Hair follicle dermal papilla cell (primary cell): ENCODE measurements around the gene ZNF546. TPM values are rescaled to one million over a fixed set of nuclear protein-coding genes. Genes with fewer than 3 reads are reported as not detected.

Experiments
- total RNA-seq: library from RNA; depleted of rRNA; stranded (reverse); fragments of >200 nt; gene quantifications from 2 replicates; pipeline ENCODE4 v1.2.3, GENCODE V29; 2012

Gene ZNF546
- total RNA-seq: 3.0 and 4.7 TPM in 2 replicates

DNA sequence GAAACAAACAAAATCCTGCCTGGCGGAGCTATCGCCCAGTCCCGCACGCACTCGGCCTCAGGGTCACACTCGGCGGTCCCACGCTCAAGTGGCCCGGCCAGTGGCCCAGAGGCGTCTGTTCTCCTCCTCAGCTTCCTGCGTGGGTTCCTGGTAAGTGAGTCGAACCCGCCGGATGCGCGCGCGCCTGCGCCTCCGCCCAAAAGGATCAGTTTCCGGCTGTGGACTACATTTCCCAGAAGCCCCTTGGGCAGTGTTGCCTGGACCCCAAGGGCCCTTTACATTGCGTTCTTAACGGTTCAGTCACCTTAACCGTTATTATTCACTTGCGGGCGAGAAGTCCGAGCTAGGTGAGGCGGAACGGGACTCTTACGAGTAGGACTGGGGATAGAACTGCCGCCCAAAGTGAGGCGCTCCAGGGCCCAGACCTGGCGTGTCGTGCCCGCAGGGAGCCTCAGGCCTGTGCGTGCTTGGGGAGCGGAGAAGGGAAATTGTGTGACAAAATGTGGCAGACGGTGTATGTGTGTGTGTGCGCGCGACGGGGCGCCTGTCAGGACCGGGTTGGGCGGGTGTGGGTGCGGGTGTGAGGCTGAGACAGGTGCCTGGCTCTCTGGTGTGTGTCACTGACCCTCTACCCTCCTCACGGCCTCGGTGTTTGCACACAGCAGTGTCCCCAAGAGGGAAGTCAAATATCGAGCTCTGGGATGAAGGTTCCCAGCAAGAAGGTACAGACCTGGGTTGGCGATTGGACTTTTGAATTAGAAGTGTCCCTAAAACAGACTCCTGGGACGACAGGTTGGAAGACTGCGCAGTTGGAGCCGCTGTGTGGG lies at the start of gene ZNF546:
Gene ZNF546 (plus strand): TSS at position 250 of the 827 bp plus-strand sequence. CDS start 1,267 bp downstream, outside the sequence.

DNA sequence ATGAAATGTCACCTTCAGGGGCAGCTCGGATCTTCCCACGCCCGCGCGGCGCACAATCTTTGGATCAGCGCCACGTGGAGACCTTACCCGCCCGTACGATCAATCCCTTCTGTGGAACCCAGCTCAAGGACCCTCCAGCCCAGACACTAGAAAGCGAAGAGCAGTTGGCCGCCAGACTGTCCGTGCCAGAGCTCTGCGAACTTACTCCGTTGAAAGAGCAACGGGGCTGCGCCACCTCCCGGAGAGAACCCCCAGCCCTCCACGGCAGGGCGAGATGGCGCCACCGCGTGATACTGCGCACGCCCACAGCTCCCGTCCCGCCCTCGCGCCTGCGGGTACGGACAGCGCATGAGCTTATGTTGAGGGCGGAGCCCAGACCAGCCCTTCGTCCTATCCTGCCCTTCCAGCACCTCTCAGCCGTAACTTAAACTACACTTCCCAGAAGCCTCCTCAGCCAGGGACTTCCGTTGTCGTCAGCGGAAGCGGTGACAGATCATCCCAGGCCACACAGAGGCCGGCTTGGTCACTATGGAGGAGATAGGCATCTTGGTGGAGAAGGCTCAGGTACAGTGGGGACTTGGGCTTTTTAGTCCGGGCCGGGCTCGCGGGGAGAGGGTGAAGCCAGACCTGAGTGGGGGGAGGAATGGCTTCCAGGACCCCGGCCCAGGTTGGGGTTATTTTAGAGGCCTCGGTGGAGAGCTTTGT lies 26.0 kb upstream of the ZNF546 start, which contains the start of gene PSMC4:
Gene PSMC4 (plus strand): TSS at position 491 of the 705 bp plus-strand sequence. CDS start 38 bp downstream, at position 529.

DNA sequence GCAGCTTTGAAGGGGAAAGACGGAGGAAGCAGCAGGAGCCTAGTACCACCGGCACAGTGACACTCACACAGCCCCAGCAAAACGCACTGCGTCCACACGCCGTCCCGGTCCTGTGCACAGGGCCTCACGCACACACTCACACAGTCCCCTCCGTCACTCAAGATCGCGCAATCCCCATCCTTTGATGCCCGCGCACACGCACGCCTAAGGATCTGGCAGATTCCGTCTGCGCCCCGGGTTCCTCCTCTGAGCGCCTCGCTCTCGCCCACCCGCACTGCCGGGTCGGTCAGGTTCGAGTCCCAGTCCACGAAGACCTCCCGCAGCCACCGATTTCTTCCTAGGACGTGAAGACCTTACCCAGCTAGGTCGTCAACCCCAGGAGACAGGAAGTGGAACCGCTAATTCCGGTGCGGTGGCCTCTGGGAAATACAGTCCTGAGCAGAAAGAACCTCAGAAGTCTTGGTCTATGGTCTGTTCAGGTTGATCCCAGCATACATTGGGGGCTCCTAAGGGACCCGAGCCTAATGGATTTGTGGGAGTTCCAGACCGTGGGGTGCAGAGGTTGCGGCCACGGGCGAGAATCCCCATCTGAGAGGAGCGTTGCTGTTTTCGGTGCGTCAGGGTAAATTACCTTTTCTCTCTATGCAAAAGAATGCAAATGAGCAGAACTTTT lies 59.1 kb downstream of the ZNF546 start, which contains the start of gene ZNF780B:
Gene ZNF780B (minus strand): TSS at position 400 of the 673 bp plus-strand sequence. CDS start 5,899 bp downstream, outside the sequence.

Other genes starting within 250 kb of the ZNF546 start
- not detected in 2 replicates for gene LEUTX, start 218.2 kb upstream of the ZNF546 start, total RNA-seq
- 14.8 and 18.7 TPM in 2 replicates for gene DYRK1B, start 162.9 kb upstream of the ZNF546 start, total RNA-seq
- gene FBL, start 150.7 kb upstream of the ZNF546 start, total RNA-seq: 52.9 and 54.0 TPM in 2 replicates
- gene FCGBP, start 62.4 kb upstream of the ZNF546 start, total RNA-seq: 0.32 and 0.36 TPM in 2 replicates
- gene PSMC4, start 25.9 kb upstream of the ZNF546 start, total RNA-seq: 97.7 and 108 TPM in 2 replicates
- gene ZNF780B, start 59.2 kb downstream of the ZNF546 start, total RNA-seq: 12.0 and 16.4 TPM in 2 replicates
- gene ZNF780A, start 93.9 kb downstream of the ZNF546 start, total RNA-seq: 11.2 and 13.8 TPM in 2 replicates
- 9.7 and 12.0 TPM in 2 replicates for gene MAP3K10, start 194.4 kb downstream of the ZNF546 start, total RNA-seq
- not detected in 2 replicates for gene TTC9B, start 221.3 kb downstream of the ZNF546 start, total RNA-seq
- 0.16 TPM in 1 of 2 replicates, not detected in the other for gene CCNP, start 229.6 kb downstream of the ZNF546 start, total RNA-seq